Panc1 (cell line): ENCODE measurements around the gene MCF2L2. TPM values are rescaled to one million over a fixed set of nuclear protein-coding genes. Genes with fewer than 3 reads are reported as not detected.

Source experiments
- ATAC-seq: fragments of 200-7000 bp; cut with Tn5 transposase; 2 replicates; pipeline ENCODE4 v1.9.1; 2020; ENCODE audit warnings: mild to moderate bottlenecking, moderate library complexity
- BruUV-seq: library from RNA; stranded (reverse); fragments of 400-500 nt; replicated peaks from 2 replicates; lab custom pipeline; 2021; lab: Mats Ljungman, UMichigan
- CTCF ChIA-PET: fragments of 300-600 bp; sonication (Branson Sonifier 250); formaldehyde crosslinking; loops from one replicate; lab custom pipeline; 2022; ENCODE audit warnings: antibody characterized with exemption; lab: Charles Lee
- POLR2A ChIA-PET: fragments of 300-600 bp; sonication (Branson Sonifier 250); formaldehyde crosslinking; loops from one replicate; lab custom pipeline; 2022; ENCODE audit warnings: antibody characterized with exemption; lab: Charles Lee
- DNase-seq: peaks from one replicate; pipeline ENCODE4 v3.0.0-alpha.2; 2010; ENCODE audit warnings: low read depth, low spot score
- H3K27ac ChIP-seq: 2 replicates; pipeline ENCODE4 v1.5.1; 2011; ENCODE audit warnings: mild to moderate bottlenecking, low read length, inconsistent platforms
- H3K27me3 ChIP-seq: fragments of 200-500 bp; sonication (Bioruptor generic); 2 replicates; pipeline ENCODE4 v1.6.0; 2014; ENCODE audit warnings: low read length, inconsistent platforms; ENCODE audit not compliant: control insufficient read depth, insufficient read depth
- H3K36me3 ChIP-seq: fragments of 200-500 bp; sonication (Bioruptor generic); 2 replicates; pipeline ENCODE4 v1.5.1; 2014; ENCODE audit warnings: inconsistent platforms, mild to moderate bottlenecking, low read length, moderate library complexity; ENCODE audit not compliant: control insufficient read depth, insufficient read depth
- H3K4me1 ChIP-seq: 2 replicates; pipeline ENCODE4 v1.5.1; 2011; ENCODE audit warnings: inconsistent platforms, mild to moderate bottlenecking, low read length, moderate library complexity; ENCODE audit not compliant: control insufficient read depth, insufficient read depth
- H3K4me3 ChIP-seq, 2 experiments: 2 replicates each; pipeline ENCODE4 v1.5.1; 2011 to 2012; ENCODE audit warnings: low read depth in 2 of 2, low read length in 2 of 2, mild to moderate bottlenecking in 2 of 2, inconsistent platforms in 1 of 2, moderate library complexity in 1 of 2
- H3K9me3 ChIP-seq: fragments of 200-500 bp; sonication (Bioruptor generic); 2 replicates; pipeline ENCODE4 v1.5.1; 2014; ENCODE audit warnings: low read depth, mild to moderate bottlenecking, inconsistent platforms, low read length, moderate library complexity; ENCODE audit not compliant: control insufficient read depth, insufficient read depth
- CTCF ChIP-seq: fragments of 450-650 bp; IDR thresholded peaks from 2 replicates; pipeline ENCODE4 v1.5.1; 2017; ENCODE audit warnings: mild to moderate bottlenecking
- POLR2AphosphoS5 ChIP-seq: IDR thresholded peaks from 2 replicates; pipeline ENCODE4 v1.6.1; 2012; ENCODE audit warnings: mild to moderate bottlenecking, low read depth, low read length, moderate library complexity
- REST ChIP-seq, 2 experiments: IDR thresholded peaks; 2 replicates each; pipeline ENCODE4 v1.6.1; 2011 to 2012; ENCODE audit warnings: low read depth in 2 of 2, control low read depth in 1 of 2, low read length in 1 of 2, mild to moderate bottlenecking in 1 of 2, moderate library complexity in 1 of 2; ENCODE audit not compliant: insufficient read depth in 1 of 2
- SIN3A ChIP-seq: IDR thresholded peaks from 2 replicates; pipeline ENCODE4 v1.6.1; 2012; ENCODE audit warnings: low read depth, mild to moderate bottlenecking, low read length, moderate library complexity, borderline replicate concordance; ENCODE audit not compliant: insufficient read depth
- TCF7L2 ChIP-seq: IDR thresholded peaks from 2 replicates; pipeline ENCODE4 v1.6.1; 2011; ENCODE audit warnings: mild to moderate bottlenecking, low read depth, low read length, inconsistent platforms
- in situ Hi-C: cut with HindIII; loops from 2 replicates; pipeline ENCODE4 v1.10.0; 2016; ENCODE audit warnings: low sequenced_read_pairs, low pct_unique_long_range_greater_than_20kb
- intact Hi-C: fragments of 100-400 bp; cut with micrococcal nuclease; formaldehyde crosslinking; loops from one replicate; pipeline ENCODE4 v1.10.0; 2022; ENCODE audit not compliant: unreplicated experiment
- total RNA-seq: library from RNA; stranded (reverse); gene quantifications from one replicate; pipeline ENCODE4 v1.2.1, GENCODE V29; 2021; ENCODE audit not compliant: unreplicated experiment

MCF2L2 gene
- total RNA-seq, 1 experiment from 2014 or later, result 1.0 TPM

GRCh38 chr3:183285828-183286457, 142.5 kb downstream of the MCF2L2 start:
- in situ Hi-C loops (no loop called here), intact Hi-C loops (no loop called here)
- H3K36me3 ChIP-seq, result no peaks in the 10 kb centered on the region
- CTCF ChIA-PET, result interaction anchor here (0.6 to 1.0 kb wide), 2 partner anchors 85 to 101 kb away, joined by 4 to 6 read pairs; no protein-coding TSS in a partner anchor
- H3K27me3 ChIP-seq, result no peaks in the 10 kb centered on the region
- peak; percentile 97 for DNase-seq
- POLR2A ChIA-PET, result interaction anchor here (0.6 to 1.2 kb wide), 2 partner anchors 31 to 85 kb away, joined by 5 read pairs; no protein-coding TSS in a partner anchor
- H3K9me3 ChIP-seq, result no peaks in the 10 kb centered on the region
- peak; percentile 97 for ATAC-seq
- H3K4me1 ChIP-seq, result peaks cover 29% of the 10 kb centered on the region
- peak overlapping the region; percentile 78 for H3K27ac ChIP-seq
- no TSS peak for BruUV-seq
- H3K4me3 ChIP-seq, result peak overlapping the region; percentile 0 to 41; a peak in 3 of 4 replicates
- TF ChIP-seq CTCF (no peak), SIN3A (no peak), TCF7L2 (0 out of 2 replicates have a peak, but pooled peaks have one; percentile 17), POLR2AphosphoS5 (peak; percentile 36; the same call in 1 of the 2 replicates)

GRCh38 chr3:183285318-183285717, 143.1 kb downstream of the MCF2L2 start:
- BruUV-seq, result TSS peak; percentile 97
- no peak for DNase-seq

More at GRCh38 chr3:183285318-183285717, 143.1 kb downstream of the MCF2L2 start:
- H3K36me3 ChIP-seq, result no peaks in the 10 kb centered on the region
- no peaks in the 10 kb centered on the region for H3K9me3 ChIP-seq
- ChIA-PET POLR2A (interaction anchor here (1.2 kb wide), 1 partner anchor 30 kb away, joined by 5 read pairs; no protein-coding TSS in a partner anchor), CTCF (interaction anchor here (1.0 kb wide), 1 partner anchor 86 kb away, joined by 4 read pairs; no protein-coding TSS in a partner anchor)
- H3K27me3 ChIP-seq, result no peaks in the 10 kb centered on the region
- H3K4me3 ChIP-seq, result peak overlapping the region; percentile 0 to 19; a peak in 2 of 4 replicates
- no peak for ATAC-seq
- in situ Hi-C loops, result no loop called here
- TF ChIP-seq TCF7L2, result no peak
- TF ChIP-seq POLR2AphosphoS5, result no peak
- no peak for TF ChIP-seq SIN3A
- no peak for TF ChIP-seq CTCF
- no peak for TF ChIP-seq REST (IDR thresholded peaks at IDR 0.05; ENCODE audit: insufficient read depth in 1 of 2, low read depth in 2 of 2, low read length in 1 of 2)
- intact Hi-C loops, result no loop called here
- peak overlapping the region; percentile 78 for H3K27ac ChIP-seq
- H3K4me1 ChIP-seq, result peaks cover 29% of the 10 kb centered on the region
